Hematopoietic multipotent progenitor cell (in vitro differentiated cells): ENCODE data around the gene FUT8. TPM values are rescaled to one million over a fixed set of nuclear protein-coding genes. Genes with fewer than 3 reads are reported as not detected.
A peak's percentile ranks its signal among the peaks of the same experiment; 100 is the strongest.
"Not testable (repeated sequence)": the region's sequence is repeated elsewhere in the genome, so short reads cannot be mapped to it uniquely, and the experiment has no call there.

ENCODE experiments used
- DNase-seq, 3 donors: peaks; one replicate each; pipeline ENCODE4 v3.0.0-alpha.2; 2011 to 2015; ENCODE audit warnings: low read depth in 2 of 3, low spot score in 2 of 3
- total RNA-seq: library from RNA; depleted of rRNA; stranded (reverse); fragments of >200 nt; gene quantifications from one replicate; pipeline ENCODE4 v1.2.3, GENCODE V29; 2012

FUT8 gene
- total RNA-seq, 1 donor = 27.2 TPM

- DNase-seq = no peak
These were observed 192.0 kb downstream of the FUT8 start for GRCh38 chr14:65604535-65604934.

GRCh38 chr14:65604936-65605335 lies 192.4 kb downstream of the FUT8 start:
- DNase-seq = peak in 1 of 3 donors; percentile 17

- no peak for DNase-seq
These were observed 193.9 kb downstream of the FUT8 start for GRCh38 chr14:65606460-65606859.

- no peak for DNase-seq
These were observed 200.7 kb downstream of the FUT8 start for GRCh38 chr14:65613131-65613650.

GRCh38 chr14:65618996-65619395 lies 206.5 kb downstream of the FUT8 start:
- no peak for DNase-seq

GRCh38 chr14:65620195-65620594 lies 207.7 kb downstream of the FUT8 start:
- DNase-seq = no peak

- no peak for DNase-seq
These were observed 210.2 kb downstream of the FUT8 start for GRCh38 chr14:65622703-65623102.

GRCh38 chr14:65623759-65624158 lies 211.2 kb downstream of the FUT8 start:
- no peak for DNase-seq

GRCh38 chr14:65627315-65627714 lies 214.8 kb downstream of the FUT8 start:
- DNase-seq = no peak

GRCh38 chr14:65628664-65629063 lies 216.1 kb downstream of the FUT8 start:
- DNase-seq = no peak

GRCh38 chr14:65631040-65631439 lies 218.5 kb downstream of the FUT8 start:
- DNase-seq = peak in 1 of 3 donors; percentile 2

- DNase-seq = no peak
These were observed 220.0 kb downstream of the FUT8 start for GRCh38 chr14:65632487-65632886.

GRCh38 chr14:65633666-65634065 lies 221.1 kb downstream of the FUT8 start:
- DNase-seq = not testable (repeated sequence)

- no peak for DNase-seq
These were observed 225.2 kb downstream of the FUT8 start for GRCh38 chr14:65637780-65638179.

GRCh38 chr14:65639216-65639615 lies 226.7 kb downstream of the FUT8 start:
- DNase-seq = no peak

GRCh38 chr14:65650826-65651225 lies 238.3 kb downstream of the FUT8 start:
- DNase-seq = no peak

GRCh38 chr14:65656554-65656953 lies 244.0 kb downstream of the FUT8 start:
- DNase-seq = no peak

GRCh38 chr14:65658202-65658601 lies 245.7 kb downstream of the FUT8 start:
- no peak for DNase-seq

GRCh38 chr14:65661865-65662264 lies 249.3 kb downstream of the FUT8 start:
- no peak for DNase-seq

GRCh38 chr14:65664436-65664835 lies 251.9 kb downstream of the FUT8 start:
- DNase-seq = no peak

GRCh38 chr14:65676361-65677014 lies 264.0 kb downstream of the FUT8 start:
- no peak for DNase-seq

GRCh38 chr14:65685572-65685971 lies 273.0 kb downstream of the FUT8 start:
- DNase-seq = no peak

GRCh38 chr14:65686761-65687160 lies 274.2 kb downstream of the FUT8 start:
- DNase-seq = no peak
